A673 (cell line): ENCODE measurements around the gene PCK1. TPM values are rescaled to one million over a fixed set of nuclear protein-coding genes. Genes with fewer than 3 reads are reported as not detected.

ENCODE experiments used
- BruUV-seq: library from RNA; stranded (reverse); fragments of 400-500 nt; replicated peaks from 2 replicates; lab custom pipeline; 2021; lab: Mats Ljungman, UMichigan
- CTCF ChIA-PET: fragments of 300-600 bp; sonication (Branson Sonifier 250); formaldehyde crosslinking; loops from one replicate; lab custom pipeline; 2022; ENCODE audit warnings: antibody characterized with exemption; lab: Charles Lee
- POLR2A ChIA-PET: fragments of 300-600 bp; sonication (Branson Sonifier 250); formaldehyde crosslinking; loops from one replicate; lab custom pipeline; 2022; ENCODE audit warnings: antibody characterized with exemption; ENCODE audit not compliant: low non-redundant PET; lab: Charles Lee
- DNase-seq: peaks from one replicate; pipeline ENCODE4 v3.0.0-alpha.2; 2015; ENCODE audit warnings: low spot score
- H3K27ac ChIP-seq: fragments of 200-600 bp; sonication (generic); 2 replicates; pipeline ENCODE4 v1.5.1; 2016; ENCODE audit warnings: mixed run types, low read depth, mild to moderate bottlenecking, mixed read lengths, antibody characterized with exemption, low read length; ENCODE audit not compliant: poor library complexity, severe bottlenecking
- H3K27me3 ChIP-seq: fragments of 200-600 bp; sonication (generic); replicated peaks from 2 replicates; pipeline ENCODE4 v1.6.1; 2017; ENCODE audit warnings: mixed run types, low read depth, mild to moderate bottlenecking, mixed read lengths, antibody characterized with exemption, low read length; ENCODE audit not compliant: insufficient read depth, poor library complexity
- H3K36me3 ChIP-seq: fragments of 200-600 bp; sonication (generic); 2 replicates; pipeline ENCODE4 v1.6.1; 2016; ENCODE audit warnings: mixed run types, mild to moderate bottlenecking, mixed read lengths, antibody characterized with exemption, low read length; ENCODE audit not compliant: insufficient read depth, poor library complexity, severe bottlenecking
- H3K4me1 ChIP-seq: fragments of 200-600 bp; sonication (generic); 2 replicates; pipeline ENCODE4 v1.6.1; 2017; ENCODE audit warnings: mixed run types, mild to moderate bottlenecking, mixed read lengths, antibody characterized with exemption, low read length; ENCODE audit not compliant: insufficient read depth, poor library complexity, severe bottlenecking
- H3K4me3 ChIP-seq: fragments of 200-600 bp; sonication (generic); 2 replicates; pipeline ENCODE4 v1.5.1; 2016; ENCODE audit warnings: low read depth, mixed run types, mild to moderate bottlenecking, mixed read lengths, low read length; ENCODE audit not compliant: poor library complexity, severe bottlenecking
- H3K9me3 ChIP-seq: fragments of 200-600 bp; sonication (generic); 2 replicates; pipeline ENCODE4 v1.6.1; 2016; ENCODE audit warnings: mixed run types, low read depth, mild to moderate bottlenecking, mixed read lengths, antibody characterized with exemption, low read length; ENCODE audit not compliant: poor library complexity, severe bottlenecking
- EZH2 ChIP-seq: fragments of 200-600 bp; sonication (generic); IDR thresholded peaks from 2 replicates; pipeline ENCODE4 v1.6.1; 2017; ENCODE audit warnings: borderline replicate concordance, low read depth, mild to moderate bottlenecking, mixed read lengths, antibody characterized with exemption, low read length; ENCODE audit not compliant: poor library complexity, severe bottlenecking
- intact Hi-C: fragments of 100-400 bp; cut with micrococcal nuclease; formaldehyde crosslinking; loops from one replicate; pipeline ENCODE4 v1.10.0; 2022; ENCODE audit not compliant: unreplicated experiment
- total RNA-seq: library from RNA; stranded (reverse); gene quantifications from 2 replicates; pipeline ENCODE4 v1.2.3, GENCODE V29; 2021
- TF ChIP-seq, protein P1 (sequence below): fragments of 300-800, 200-600 bp; sonication (generic); conservative IDR thresholded peaks from 2 replicates; pipeline ENCODE4 v1.5.1; 2017; ENCODE audit warnings: low read depth, mild to moderate bottlenecking, antibody characterized with exemption, low read length, moderate library complexity, mixed read lengths

The PCK1 gene
- total RNA-seq, 1 experiment from 2014 or later: not detected

DNA sequence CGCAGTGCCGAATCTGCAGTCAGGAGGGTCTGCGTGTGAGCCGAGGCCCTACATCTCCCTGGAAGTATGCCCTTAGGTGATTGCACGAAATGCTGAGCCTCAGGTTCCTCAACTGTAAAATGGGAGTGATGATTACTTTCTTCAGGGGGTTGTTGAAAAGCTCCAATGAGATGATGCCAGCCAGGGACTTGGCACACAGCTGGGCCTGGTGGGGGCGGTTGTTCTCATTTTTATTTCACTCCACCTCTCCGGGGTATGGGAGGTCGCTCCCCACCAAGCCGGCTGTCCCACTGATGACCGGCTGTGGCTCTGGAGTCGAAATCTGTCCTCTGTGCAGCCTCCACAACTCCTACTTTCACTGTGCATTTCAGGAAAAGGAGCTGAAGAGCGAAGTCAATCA is 8.1 kb downstream of the PCK1 start:
- ChIA-PET POLR2A (no interaction called here), CTCF (no interaction called here)
- intact Hi-C loops: no loop called here
- Histone ChIP-seq H3K4me3 (no peak overlapping the region), H3K27ac (no peak overlapping the region), H3K9me3 (no peaks in the 10 kb centered on the region), H3K36me3 (no peaks in the 10 kb centered on the region), H3K4me1 (no peaks in the 10 kb centered on the region), H3K27me3 (no peaks in the 10 kb centered on the region)
- BruUV-seq: no TSS peak
- no peak for DNase-seq
- TF ChIP-seq EZH2: no peak
- TF ChIP-seq, protein P1, sequence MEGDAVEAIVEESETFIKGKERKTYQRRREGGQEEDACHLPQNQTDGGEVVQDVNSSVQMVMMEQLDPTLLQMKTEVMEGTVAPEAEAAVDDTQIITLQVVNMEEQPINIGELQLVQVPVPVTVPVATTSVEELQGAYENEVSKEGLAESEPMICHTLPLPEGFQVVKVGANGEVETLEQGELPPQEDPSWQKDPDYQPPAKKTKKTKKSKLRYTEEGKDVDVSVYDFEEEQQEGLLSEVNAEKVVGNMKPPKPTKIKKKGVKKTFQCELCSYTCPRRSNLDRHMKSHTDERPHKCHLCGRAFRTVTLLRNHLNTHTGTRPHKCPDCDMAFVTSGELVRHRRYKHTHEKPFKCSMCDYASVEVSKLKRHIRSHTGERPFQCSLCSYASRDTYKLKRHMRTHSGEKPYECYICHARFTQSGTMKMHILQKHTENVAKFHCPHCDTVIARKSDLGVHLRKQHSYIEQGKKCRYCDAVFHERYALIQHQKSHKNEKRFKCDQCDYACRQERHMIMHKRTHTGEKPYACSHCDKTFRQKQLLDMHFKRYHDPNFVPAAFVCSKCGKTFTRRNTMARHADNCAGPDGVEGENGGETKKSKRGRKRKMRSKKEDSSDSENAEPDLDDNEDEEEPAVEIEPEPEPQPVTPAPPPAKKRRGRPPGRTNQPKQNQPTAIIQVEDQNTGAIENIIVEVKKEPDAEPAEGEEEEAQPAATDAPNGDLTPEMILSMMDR: no peak

DNA sequence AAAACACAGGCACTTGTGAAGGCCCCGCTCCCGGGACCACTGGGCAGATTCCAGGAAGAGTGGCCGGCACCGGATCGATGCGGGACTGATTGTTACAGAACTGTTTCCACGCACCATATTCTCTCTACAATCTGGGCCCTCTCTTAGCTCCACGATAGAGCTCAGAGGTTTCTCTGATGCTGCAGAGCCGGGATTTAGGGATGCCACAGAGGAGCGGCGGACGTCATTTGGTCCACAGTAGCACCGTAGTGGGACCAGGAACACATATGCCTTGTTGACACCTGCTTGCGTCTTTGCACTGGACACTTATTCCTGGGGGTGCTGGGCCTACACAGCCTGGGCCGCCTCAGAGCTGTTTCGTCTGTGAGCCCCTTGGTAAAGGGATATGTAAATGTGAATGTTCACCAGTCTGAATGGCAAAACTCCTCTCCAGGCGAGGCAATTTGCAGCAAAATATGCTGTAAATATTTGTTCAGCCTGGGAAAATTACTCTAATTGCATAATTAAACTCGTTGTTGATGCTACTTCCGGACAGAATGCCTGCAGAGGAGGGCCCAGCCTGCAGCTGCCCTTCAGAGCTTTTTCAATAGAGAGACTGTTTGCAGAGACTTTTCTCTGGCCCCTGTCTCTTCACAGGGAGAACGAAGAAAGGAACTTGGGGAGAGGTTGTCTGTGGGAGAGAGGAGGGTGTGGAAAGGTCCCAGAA is 9.4 kb downstream of the PCK1 start:
- Histone ChIP-seq H3K36me3 (no peaks in the 10 kb centered on the region), H3K9me3 (no peaks in the 10 kb centered on the region), H3K27me3 (no peaks in the 10 kb centered on the region), H3K27ac (no peak overlapping the region), H3K4me1 (no peaks in the 10 kb centered on the region), H3K4me3 (no peak overlapping the region)
- TF ChIP-seq EZH2: no peak
- TF ChIP-seq, protein P1: no peak
- DNase-seq: no peak
- intact Hi-C loops: no loop called here
- no TSS peak for BruUV-seq
- POLR2A ChIA-PET: no interaction called here
- CTCF ChIA-PET: no interaction called here

DNA sequence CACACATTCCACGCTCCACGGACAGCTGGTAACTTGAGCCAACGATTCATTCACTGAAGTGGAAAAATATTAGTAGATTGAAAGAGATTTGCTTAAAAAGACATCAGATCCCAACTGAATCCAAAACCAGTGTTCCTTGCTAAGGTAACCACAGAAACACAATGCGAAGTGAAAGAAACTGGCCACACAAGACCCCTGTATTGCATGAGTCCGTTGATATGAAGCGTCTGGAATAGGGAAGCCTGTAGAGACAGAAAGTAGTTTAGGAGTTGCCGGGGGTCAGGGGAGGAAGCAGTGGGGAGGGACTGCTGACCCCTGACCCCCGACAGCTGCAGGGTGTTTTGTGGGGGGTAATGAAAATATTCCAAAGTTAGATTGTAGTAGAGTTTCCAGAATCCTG is 10.0 kb downstream of the PCK1 start:
- Histone ChIP-seq H3K36me3 (no peaks in the 10 kb centered on the region), H3K4me1 (no peaks in the 10 kb centered on the region), H3K27me3 (no peaks in the 10 kb centered on the region), H3K27ac (no peak overlapping the region), H3K4me3 (no peak overlapping the region), H3K9me3 (no peaks in the 10 kb centered on the region)
- intact Hi-C loops: no loop called here
- TF ChIP-seq EZH2: no peak
- TF ChIP-seq, protein P1: no peak
- no peak for DNase-seq
- ChIA-PET CTCF (no interaction called here), POLR2A (no interaction called here)
- BruUV-seq: no TSS peak
